Liver (tissue), 9 donors: ENCODE results near the gene HTR3A. TPM values are rescaled to one million over a fixed set of nuclear protein-coding genes. Genes with fewer than 3 reads are reported as not detected.

ENCODE experiments used
- DNase-seq: peaks from one replicate; pipeline ENCODE4 v3.0.0-alpha.2; 2017; ENCODE audit warnings: low spot score
- H3K27ac ChIP-seq, 2 donors: one replicate each; pipeline ENCODE4 v1.7.0; 2013; ENCODE audit warnings: inconsistent platforms in 2 of 2, low read length in 2 of 2, control low read depth in 1 of 2, low read depth in 1 of 2, mild to moderate bottlenecking in 1 of 2
- H3K27me3 ChIP-seq, 4 donors: one replicate each; pipeline versions ENCODE4 v1.6.1 to v1.7.0; 2013; ENCODE audit warnings: low read length in 3 of 4, inconsistent platforms in 1 of 4, mild to moderate bottlenecking in 1 of 4, moderate library complexity in 1 of 4; ENCODE audit not compliant: control insufficient read depth in 4 of 4, insufficient read depth in 4 of 4
- H3K36me3 ChIP-seq, 4 donors: one replicate each; pipeline versions ENCODE4 v1.6.1 to v1.7.0; 2013; ENCODE audit warnings: low read length in 3 of 4, mild to moderate bottlenecking in 3 of 4, low read depth in 1 of 4, moderate library complexity in 1 of 4; ENCODE audit not compliant: control insufficient read depth in 4 of 4, insufficient read depth in 3 of 4
- H3K4me1 ChIP-seq, 4 donors: one replicate each; pipeline versions ENCODE4 v1.6.1 to v1.7.0; 2013; ENCODE audit warnings: low read length in 3 of 4, mild to moderate bottlenecking in 3 of 4, moderate library complexity in 1 of 4; ENCODE audit not compliant: control insufficient read depth in 4 of 4, insufficient read depth in 4 of 4
- H3K4me3 ChIP-seq, 3 donors: one replicate each; pipeline versions ENCODE4 v1.6.1 to v1.7.0; 2013; ENCODE audit warnings: low read length in 3 of 3, control low read depth in 1 of 3, low read depth in 1 of 3, mild to moderate bottlenecking in 1 of 3
- H3K9ac ChIP-seq, 2 donors: one replicate each; pipeline ENCODE4 v1.7.0; 2013; ENCODE audit warnings: low read length in 2 of 2, mild to moderate bottlenecking in 2 of 2, moderate library complexity in 2 of 2, control low read depth in 1 of 2, low read depth in 1 of 2
- H3K9me3 ChIP-seq, 4 donors: one replicate each; pipeline versions ENCODE4 v1.6.1 to v1.7.0; 2013; ENCODE audit warnings: low read length in 3 of 4; ENCODE audit not compliant: control insufficient read depth in 4 of 4
- ATF3 ChIP-seq: IDR thresholded peaks from 2 replicates; pipeline ENCODE4 v1.6.1; 2016; ENCODE audit warnings: antibody characterized with exemption
- CTCF ChIP-seq: fragments of 150-350 bp; IDR thresholded peaks from 2 replicates; pipeline ENCODE4 v1.5.1; 2017; ENCODE audit warnings: improper control_type of control experiment, low read depth, low read length; ENCODE audit not compliant: missing input control
- FOXA1 ChIP-seq: IDR thresholded peaks from 2 replicates; pipeline ENCODE4 v1.6.1; 2016; ENCODE audit warnings: antibody characterized with exemption
- HNF4G ChIP-seq: IDR thresholded peaks from 2 replicates; pipeline ENCODE4 v1.6.1; 2016; ENCODE audit warnings: antibody characterized with exemption
- MAX ChIP-seq: IDR thresholded peaks from 2 replicates; pipeline ENCODE4 v1.6.1; 2016; ENCODE audit warnings: antibody characterized with exemption
- RAD21 ChIP-seq, 2 donors: IDR thresholded peaks; 2 replicates each; pipeline ENCODE4 v1.6.1; 2016; ENCODE audit warnings: antibody characterized with exemption in 2 of 2, mild to moderate bottlenecking in 2 of 2
- REST ChIP-seq: IDR thresholded peaks from 2 replicates; pipeline ENCODE4 v1.6.1; 2016; ENCODE audit warnings: antibody characterized with exemption, mild to moderate bottlenecking
- TAF1 ChIP-seq: conservative IDR thresholded peaks from 2 replicates; pipeline ENCODE4 v1.6.1; 2016; ENCODE audit warnings: antibody characterized with exemption, mild to moderate bottlenecking
- WGBS: extraction: QIAGEN DNeasy Blood & Tissue Kit; methylation state at CpG from one replicate; pipeline ENCODE4 v1.1.7; 2013; 5-methylcytosine and 5-hydroxymethylcytosine counted together
- polyA plus RNA-seq, 2 donors: library from polyadenylated mRNA; stranded (reverse) in 1 of 2; unstranded in 1 of 2; fragments of 200-250 nt in 1 of 2; fragments of >200 nt in 1 of 2; fragmentation: Nextera tagmentation in 1 of 2; extraction: Ambion mirVana in 1 of 2; gene quantifications; one replicate each; pipeline versions ENCODE4 v1.2.1 to v1.2.3, GENCODE V29; 2013 to 2015
- total RNA-seq, 2 donors: library from RNA; depleted of rRNA; stranded (reverse); fragments of >200 nt; gene quantifications; one replicate each; pipeline ENCODE4 v1.2.3, GENCODE V29; 2014
- donor health status: healthy.
- donor health status: healthy.
- donor health status: healthy.
- donor health status: healthy.
- donor health status: healthy.

HTR3A gene
- total and polyA plus RNA-seq, 4 donors, result not detected

- DNase-seq, result no peak
- H3K27ac ChIP-seq, result no peak overlapping the region
- H3K36me3 ChIP-seq, result no peaks in the 10 kb centered on the region
- no peak for TF ChIP-seq TAF1
- no peak for TF ChIP-seq FOXA1
- no peak for TF ChIP-seq ATF3
- TF ChIP-seq REST, result no peak
- no peak for TF ChIP-seq MAX
- no peak for TF ChIP-seq RAD21 (IDR thresholded peaks at IDR 0.05)
- no peak for TF ChIP-seq HNF4G
- no peak for TF ChIP-seq CTCF
- H3K9ac ChIP-seq, result no peak overlapping the region
- no peaks in the 10 kb centered on the region for H3K4me1 ChIP-seq
- H3K4me3 ChIP-seq, result no peak overlapping the region
- 89% methylated on average over 5 of the region's 5 CpGs for WGBS
- H3K27me3 ChIP-seq, result no peaks in the 10 kb centered on the region
- H3K9me3 ChIP-seq, result no peaks in the 10 kb centered on the region
These were observed 44.7 kb downstream of the HTR3A start for GRCh38 chr11:114019574-114019973.

GRCh38 chr11:114025329-114025907 is 50.5 kb downstream of the HTR3A start:
- 59% methylated on average over 3 of the region's 3 CpGs for WGBS

More at GRCh38 chr11:114025329-114025907, 50.5 kb downstream of the HTR3A start:
- Histone ChIP-seq H3K4me3 (no peak overlapping the region), H3K27me3 (no peaks in the 10 kb centered on the region), H3K4me1 (peaks cover 0 to 11% (median 0%) of the 10 kb centered on the region in 4 donors), H3K27ac (no peak overlapping the region), H3K9me3 (no peaks in the 10 kb centered on the region), H3K9ac (no peak overlapping the region), H3K36me3 (no peaks in the 10 kb centered on the region)
- TF ChIP-seq CTCF, result no peak
- no peak for DNase-seq
